Body of pancreas (tissue), 4 donors: ENCODE measurements around the gene FAM204A. TPM values are rescaled to one million over a fixed set of nuclear protein-coding genes. Genes with fewer than 3 reads are reported as not detected.

ENCODE experiments used
- ATAC-seq: fragments of 150-250 bp; one replicate; pipeline ENCODE4 v1.9.1; 2016
- DNase-seq, 4 donors: peaks; one replicate each; pipeline ENCODE4 v3.0.0-alpha.2; 2019
- H3K27ac ChIP-seq, 4 donors: fragments of 200-600 bp; sonication (generic); 1 replicate in 3 of 4; 2 replicates in 1 of 4; pipeline versions ENCODE4 v1.5.1 to v1.6.1; 2016 to 2019; ENCODE audit warnings: mild to moderate bottlenecking in 1 of 4, mixed read lengths in 1 of 4, moderate library complexity in 1 of 4
- H3K27me3 ChIP-seq, 2 donors: fragments of 200-600 bp; sonication (generic); one replicate each; pipeline ENCODE4 v1.6.0; 2016; ENCODE audit warnings: mild to moderate bottlenecking in 1 of 2
- H3K36me3 ChIP-seq, 2 donors: fragments of 200-600 bp; sonication (generic); replicated peaks in 1 of 2; 2 replicates each; pipeline ENCODE4 v1.5.1; 2016; ENCODE audit warnings: low read depth in 2 of 2; ENCODE audit not compliant: insufficient read depth in 1 of 2
- H3K4me1 ChIP-seq: fragments of 200-600 bp; sonication (generic); one replicate; pipeline ENCODE4 v1.6.0; 2016
- H3K4me3 ChIP-seq, 2 donors: fragments of 200-600 bp; sonication (generic); 1 replicate in 1 of 2; 2 replicates in 1 of 2; pipeline ENCODE4 v1.5.1; 2016 to 2019
- H3K9me3 ChIP-seq, 3 donors: fragments of 200-600 bp; sonication (generic); 1 replicate in 2 of 3; 2 replicates in 1 of 3; pipeline ENCODE4 v1.5.1; 2016
- CTCF ChIP-seq, 7 experiments: fragments of 450-650 bp in 4 of 7; fragments of 200-600 bp in 3 of 7; sonication (generic) in 3 of 7; IDR thresholded peaks; one replicate each; pipeline ENCODE4 v1.5.1; 2016 to 2019; ENCODE audit warnings: antibody characterized with exemption in 7 of 7
- POLR2A ChIP-seq, 3 donors: fragments of 450-650 bp; IDR thresholded peaks; one replicate each; pipeline ENCODE4 v1.6.1; 2016; ENCODE audit warnings: antibody characterized with exemption in 3 of 3, mild to moderate bottlenecking in 2 of 3
- WGBS, 2 donors: methylation state at CpG; one replicate each; pipeline ENCODE4 v1.1.5; 2017; 5-methylcytosine and 5-hydroxymethylcytosine counted together
- intact Hi-C: fragments of 100-400 bp; cut with DNase I; formaldehyde crosslinking; loops from one replicate; pipeline ENCODE4 v1.15.1; 2023
- total RNA-seq, 2 donors: library from RNA; depleted of rRNA; stranded (reverse); fragments of >200 nt; gene quantifications; one replicate each; pipeline ENCODE4 v1.1.0, GENCODE V29; 2016

The FAM204A gene
- total RNA-seq, 2 donors from 2014 or later = 8.6 to 57.4 TPM

GRCh38 chr10:118307859-118308258 is 34.3 kb downstream of the FAM204A start:
- intact Hi-C loops = no loop called here
- 75 to 80% methylated on average over 4 of the region's 4 CpGs for WGBS, 2 donors
- Histone ChIP-seq H3K9me3 (no peaks in the 10 kb centered on the region), H3K27me3 (no peaks in the 10 kb centered on the region), H3K4me1 (no peaks in the 10 kb centered on the region), H3K4me3 (no peak overlapping the region), H3K36me3 (peaks cover 0 to 8% of the 10 kb centered on the region in 2 donors), H3K27ac (no peak overlapping the region)
- DNase-seq (no peak), ATAC-seq (no peak)
- TF ChIP-seq POLR2A (IDR thresholded peaks at IDR 0.05) (no peak), CTCF (IDR thresholded peaks at IDR 0.05) (no peak)

- intact Hi-C loops = no loop called here
- WGBS, 2 donors = 65 to 90% methylated on average over 1 of the region's 1 CpG
- no peak overlapping the region for H3K27ac ChIP-seq
Measured at GRCh38 chr10:118307220-118307619, 34.9 kb downstream of the FAM204A start.

GRCh38 chr10:118305730-118306129 is 36.4 kb downstream of the FAM204A start:
- Histone ChIP-seq H3K36me3 (peaks cover 0 to 6% of the 10 kb centered on the region in 2 donors), H3K4me3 (no peak overlapping the region), H3K9me3 (no peaks in the 10 kb centered on the region), H3K4me1 (no peaks in the 10 kb centered on the region), H3K27me3 (no peaks in the 10 kb centered on the region), H3K27ac (no peak overlapping the region)
- WGBS, 2 donors = 98 to 100% methylated on average over 1 of the region's 1 CpG
- ATAC-seq (no peak), DNase-seq (no peak)
- intact Hi-C loops = no loop called here
- TF ChIP-seq CTCF (IDR thresholded peaks at IDR 0.05) = no peak

More at GRCh38 chr10:118307220-118307619, 34.9 kb downstream of the FAM204A start:
- Histone ChIP-seq H3K36me3 (peaks cover 0 to 8% of the 10 kb centered on the region in 2 donors), H3K27me3 (no peaks in the 10 kb centered on the region), H3K4me3 (no peak overlapping the region), H3K4me1 (no peaks in the 10 kb centered on the region), H3K9me3 (no peaks in the 10 kb centered on the region)
- no peak for ATAC-seq
- no peak for TF ChIP-seq POLR2A (IDR thresholded peaks at IDR 0.05)
- no peak for TF ChIP-seq CTCF (IDR thresholded peaks at IDR 0.05)
- no peak for DNase-seq

- Histone ChIP-seq H3K27ac (no peak overlapping the region), H3K36me3 (peaks cover 0 to 6% of the 10 kb centered on the region in 2 donors), H3K9me3 (no peaks in the 10 kb centered on the region), H3K4me1 (no peaks in the 10 kb centered on the region), H3K4me3 (no peak overlapping the region), H3K27me3 (no peaks in the 10 kb centered on the region)
- 90 to 95% methylated on average over 6 of the region's 6 CpGs for WGBS, 2 donors
- DNase-seq (no peak), ATAC-seq (no peak)
- intact Hi-C loops = no loop called here
- TF ChIP-seq CTCF (IDR thresholded peaks at IDR 0.05) = no peak
- TF ChIP-seq POLR2A (IDR thresholded peaks at IDR 0.05) = no peak
Measured at GRCh38 chr10:118304521-118304920, 37.6 kb downstream of the FAM204A start.

GRCh38 chr10:118301211-118301610 is 40.9 kb downstream of the FAM204A start:
- 87 to 91% methylated on average over 2 of the region's 2 CpGs for WGBS, 2 donors
- ATAC-seq (no peak), DNase-seq (no peak)
- no peaks in the 10 kb centered on the region for H3K4me1 ChIP-seq
- no peak overlapping the region for H3K27ac ChIP-seq
- H3K4me3 ChIP-seq = no peak overlapping the region
- no peaks in the 10 kb centered on the region for H3K27me3 ChIP-seq
- TF ChIP-seq POLR2A (IDR thresholded peaks at IDR 0.05) (no peak), CTCF (IDR thresholded peaks at IDR 0.05) (no peak)
- H3K9me3 ChIP-seq = no peaks in the 10 kb centered on the region
- no peaks in the 10 kb centered on the region for H3K36me3 ChIP-seq
- intact Hi-C loops = no loop called here
